Measurements from ENCODE around the gene ZBP1. TPM values are rescaled to one million over a fixed set of nuclear protein-coding genes. Genes with fewer than 3 reads are reported as not detected.
A peak's percentile ranks its signal among the peaks of the same experiment; 100 is the strongest.

Gene ZBP1
- total RNA-seq, 1 donor from 2014 or later, result 1.3 TPM

GRCh38 chr20:57598491-57598890 lies 21.7 kb downstream of the ZBP1 start:
- no peak for DNase-seq (ENCODE audit: low spot score)

DNA sequence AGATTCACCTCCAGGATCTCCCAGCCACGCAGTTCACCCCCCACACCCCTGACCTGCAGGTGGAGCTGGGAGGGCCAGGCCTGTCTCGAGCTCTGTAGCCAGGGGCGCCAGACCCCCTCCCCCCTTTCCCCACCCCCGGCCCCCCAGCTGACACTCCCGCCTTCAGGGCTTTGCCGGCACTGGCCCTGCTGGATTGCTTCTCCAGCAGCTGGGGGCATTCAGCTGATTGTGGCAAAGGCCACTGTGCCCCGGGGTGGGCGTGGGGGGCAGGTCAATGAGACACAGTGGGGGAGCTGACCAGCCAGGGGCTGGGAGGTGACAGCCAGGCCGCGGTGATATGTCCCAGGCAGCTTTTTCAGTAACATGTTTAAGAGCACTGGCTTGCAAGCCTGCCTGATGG lies 22.2 kb downstream of the ZBP1 start:
- DNase-seq (ENCODE audit: low spot score), result no peak

GRCh38 chr20:57596998-57597939 lies 23.0 kb downstream of the ZBP1 start:
- DNase-seq (ENCODE audit: low spot score), result peak; percentile 65

DNA sequence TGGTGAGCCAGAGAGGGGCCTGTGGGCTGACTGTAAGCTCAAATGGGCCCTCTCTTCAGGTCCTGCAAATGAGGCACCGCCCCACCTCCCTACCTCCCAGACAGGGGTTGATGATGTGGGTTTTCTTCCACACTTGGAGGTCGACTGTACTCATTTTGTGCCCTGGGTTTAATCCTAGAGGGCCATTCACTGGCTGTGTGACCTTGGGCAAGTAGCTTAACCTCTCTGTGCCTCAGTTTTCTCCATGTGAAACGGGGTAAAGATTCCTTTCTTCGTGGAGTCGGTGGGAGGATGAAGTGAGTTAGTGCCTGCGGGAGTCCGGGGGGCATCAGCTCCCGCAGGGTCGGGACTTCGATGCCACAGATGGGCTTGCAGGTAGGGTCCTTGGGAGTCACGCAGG lies 23.9 kb downstream of the ZBP1 start:
- no peak for DNase-seq (ENCODE audit: low spot score)

- no peak for DNase-seq (ENCODE audit: low spot score)
Measured at GRCh38 chr20:57595041-57596030, 24.9 kb downstream of the ZBP1 start.

- no peak for DNase-seq (ENCODE audit: low spot score)
Measured at GRCh38 chr20:57594092-57594951, 25.9 kb downstream of the ZBP1 start.

DNA sequence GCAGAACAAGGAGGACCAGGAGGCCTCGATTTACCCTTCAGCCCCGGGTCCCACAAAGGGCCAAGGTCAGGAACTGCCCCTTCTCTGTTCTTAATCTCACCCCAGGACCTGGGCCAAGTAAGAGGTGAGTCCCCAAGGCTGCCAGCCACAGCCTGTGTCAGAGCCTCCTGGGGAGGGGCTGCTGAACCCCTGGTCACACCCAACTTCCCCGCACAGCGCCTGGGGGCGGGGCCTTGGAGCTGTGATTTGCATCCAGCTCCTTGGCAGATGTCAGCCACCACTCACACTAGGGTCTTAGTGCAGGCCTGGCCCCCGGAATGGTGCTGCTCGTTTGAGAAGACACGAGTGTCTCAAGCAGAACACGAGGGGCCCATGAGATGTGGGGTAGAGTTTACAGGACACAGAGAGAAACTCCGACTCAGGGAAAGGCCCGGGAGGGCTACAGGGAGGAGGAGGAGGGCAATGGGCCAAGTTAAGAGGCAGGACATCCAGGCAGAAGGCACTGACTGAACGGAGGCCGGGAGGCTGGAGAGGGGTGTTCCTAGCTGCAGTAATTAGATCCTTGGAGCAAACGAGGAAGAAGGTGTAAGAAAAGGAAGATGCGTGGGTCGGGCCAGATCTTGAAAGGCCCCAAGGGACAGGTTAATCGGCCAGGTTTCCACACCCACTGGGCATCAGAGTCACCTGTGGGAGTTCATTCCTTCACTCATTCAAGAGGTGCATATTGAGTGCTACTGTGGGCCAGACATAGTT lies 26.9 kb downstream of the ZBP1 start:
- DNase-seq (ENCODE audit: low spot score), result no peak

- no peak for DNase-seq (ENCODE audit: low spot score)
Measured at GRCh38 chr20:57592263-57593092, 27.7 kb downstream of the ZBP1 start.

- no peak for DNase-seq (ENCODE audit: low spot score)
Measured at GRCh38 chr20:57591289-57592229, 28.7 kb downstream of the ZBP1 start.

GRCh38 chr20:57590485-57591288 lies 29.5 kb downstream of the ZBP1 start:
- no peak for DNase-seq (ENCODE audit: low spot score)

GRCh38 chr20:57589728-57590484 lies 30.3 kb downstream of the ZBP1 start:
- peak; percentile 85 for DNase-seq (ENCODE audit: low spot score)

DNA sequence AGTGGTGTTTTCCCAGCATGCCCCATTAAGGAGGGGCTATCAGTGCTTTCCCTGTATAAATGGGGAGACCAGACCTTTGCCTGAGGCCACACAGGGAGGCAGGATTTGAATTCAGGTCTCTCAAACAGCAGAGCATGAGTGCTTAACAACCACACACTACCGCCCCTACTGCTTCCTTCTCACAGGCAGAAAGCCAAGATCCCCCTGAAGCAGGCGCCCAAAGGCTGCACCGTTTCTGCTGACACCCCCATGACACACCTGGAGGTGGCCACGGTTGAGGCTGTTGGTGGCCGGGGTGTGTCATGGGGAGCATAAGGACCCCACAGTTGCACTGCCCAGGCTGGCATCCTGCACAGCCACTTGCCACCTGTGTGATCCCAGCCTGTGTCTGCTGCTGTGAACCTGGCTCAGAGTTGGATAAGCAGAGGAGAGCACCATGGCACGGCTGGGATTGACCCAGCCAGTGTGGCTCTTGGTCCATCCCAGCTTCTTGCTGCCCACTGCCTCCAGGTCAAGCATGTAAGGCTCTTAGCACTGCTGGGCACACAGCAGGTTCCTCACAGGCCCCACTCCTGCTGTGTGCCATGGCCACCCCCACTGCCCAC lies 31.0 kb downstream of the ZBP1 start:
- DNase-seq (ENCODE audit: low spot score), result no peak

DNA sequence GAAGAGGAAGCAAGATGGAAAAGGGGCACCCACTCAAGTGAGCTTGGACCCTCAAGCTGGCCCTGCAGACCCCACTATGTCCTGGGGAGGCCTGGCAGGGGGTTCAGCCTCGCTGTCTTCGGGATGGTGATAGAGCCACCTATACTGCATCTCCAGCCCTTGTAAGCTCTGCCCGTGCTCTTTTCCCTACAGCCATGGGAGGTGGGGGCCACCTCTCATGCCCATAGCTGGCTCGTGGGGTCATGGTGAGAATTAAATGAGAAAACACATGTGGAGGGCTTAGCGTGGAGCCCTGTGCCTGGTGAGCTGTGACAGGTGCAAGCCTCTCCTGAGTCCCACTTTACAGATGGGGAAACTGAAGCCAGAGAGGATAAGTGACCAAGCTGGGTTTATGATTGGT lies 31.6 kb downstream of the ZBP1 start:
- DNase-seq (ENCODE audit: low spot score), result no peak

- DNase-seq (ENCODE audit: low spot score), result no peak
Measured at GRCh38 chr20:57587989-57588377, 32.2 kb downstream of the ZBP1 start.

- no peak for DNase-seq (ENCODE audit: low spot score)
Measured at GRCh38 chr20:57587278-57587988, 32.8 kb downstream of the ZBP1 start.

- DNase-seq (ENCODE audit: low spot score), result no peak
Measured at GRCh38 chr20:57586943-57587277, 33.3 kb downstream of the ZBP1 start.

Data from mucosa of gallbladder (tissue), 1 donor.